Activated CD4-positive, alpha-beta T cell treated with anti-CD3 and anti-CD28 coated beads, Interleukin-2, Interleukin-4, amounts not matched to agents 100 ng/mL and 50 ng/mL, durations not matched to agents 16 hours and 8 hours (primary cell): Measurements from ENCODE around the gene SLC7A9.

ENCODE experiments used
- DNase-seq: peaks from one replicate; pipeline ENCODE4 v3.0.0-alpha.2; 2020; ENCODE audit warnings: low spot score

SLC7A9 gene

GRCh38 chr19:32869369-32869965 lies at the start of gene SLC7A9:
TSS of gene SLC7A9 (minus strand) at chr19:32869767. CDS start at chr19:32868534, 1,233 bp downstream.
- no peak for DNase-seq

- no peak for DNase-seq
Measured at GRCh38 chr19:32919365-32919764, 49.8 kb upstream of the SLC7A9 start.

GRCh38 chr19:32917616-32917996 lies 48.0 kb upstream of the SLC7A9 start:
- DNase-seq: no peak

- no peak for DNase-seq
Measured at GRCh38 chr19:32916969-32917615, 47.5 kb upstream of the SLC7A9 start.

- DNase-seq: no peak
Measured at GRCh38 chr19:32914879-32915660, 45.5 kb upstream of the SLC7A9 start.

GRCh38 chr19:32911467-32911866 lies 41.9 kb upstream of the SLC7A9 start:
- no peak for DNase-seq

GRCh38 chr19:32910874-32911273 lies 41.3 kb upstream of the SLC7A9 start:
- DNase-seq: no peak

GRCh38 chr19:32910094-32910493 lies 40.5 kb upstream of the SLC7A9 start:
- DNase-seq: no peak

GRCh38 chr19:32909257-32909656 lies 39.7 kb upstream of the SLC7A9 start:
- no peak for DNase-seq

- DNase-seq: no peak
Measured at GRCh38 chr19:32908641-32909190, 39.1 kb upstream of the SLC7A9 start.

GRCh38 chr19:32902448-32902847 lies 32.9 kb upstream of the SLC7A9 start:
- DNase-seq: no peak

- DNase-seq: no peak
Measured at GRCh38 chr19:32901504-32902161, 32.1 kb upstream of the SLC7A9 start.

- DNase-seq: no peak
Measured at GRCh38 chr19:32896516-32897214, 27.1 kb upstream of the SLC7A9 start.

GRCh38 chr19:32895384-32895783 lies 25.8 kb upstream of the SLC7A9 start:
- peak; percentile 25 for DNase-seq

GRCh38 chr19:32891609-32892008 lies 22.0 kb upstream of the SLC7A9 start:
- no peak for DNase-seq

GRCh38 chr19:32890841-32891240 lies 21.3 kb upstream of the SLC7A9 start:
- DNase-seq: no peak

- no peak for DNase-seq
Measured at GRCh38 chr19:32890326-32890725, 20.8 kb upstream of the SLC7A9 start.

GRCh38 chr19:32889137-32889934 lies 19.8 kb upstream of the SLC7A9 start:
- DNase-seq: no peak

- no peak for DNase-seq
Measured at GRCh38 chr19:32887572-32888215, 18.1 kb upstream of the SLC7A9 start.

GRCh38 chr19:32886241-32886640 lies 16.7 kb upstream of the SLC7A9 start:
- no peak for DNase-seq
